Measurements from ENCODE around the gene NFS1. TPM values are rescaled to one million over a fixed set of nuclear protein-coding genes. Genes with fewer than 3 reads are reported as not detected.

NFS1 gene
- total RNA-seq, 2 donors from 2014 or later, result 41.2 to 56.7 TPM

DNA sequence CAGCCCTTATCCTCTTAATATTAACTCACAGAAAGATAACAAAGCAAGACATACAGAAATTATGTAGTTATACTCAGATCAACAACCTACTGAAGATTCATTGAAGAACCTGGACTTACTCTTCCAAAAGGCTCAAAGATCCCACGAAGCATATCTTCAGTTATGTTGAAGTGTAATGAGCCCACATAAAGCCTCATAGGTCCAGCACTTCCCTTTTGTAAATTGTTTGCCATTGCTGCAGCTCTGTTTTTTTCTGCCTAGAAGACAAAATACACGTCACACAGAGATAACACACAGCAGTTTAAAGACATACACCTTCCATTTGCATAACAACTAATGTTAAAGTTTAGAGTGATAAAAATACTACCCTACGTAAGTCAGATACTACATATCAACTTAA lies 22.5 kb upstream of the NFS1 start:
- Histone ChIP-seq H3K9me3 (no peaks in the 10 kb centered on the region), H3K27me3 (replicated peaks; ENCODE audit: insufficient read depth) (no peaks in the 10 kb centered on the region), H3K27ac (no peak overlapping the region), H3K36me3 (peaks cover 22 to 51% of the 10 kb centered on the region in 2 donors), H3K4me3 (no peak overlapping the region), H3K4me1 (replicated peaks) (no peaks in the 10 kb centered on the region)
- no peak for DNase-seq (ENCODE audit: low spot score)
- intact Hi-C loops (cut with DNase I), result no loop called here
- 82% methylated on average over 3 of the region's 3 CpGs for WGBS
- no peak for TF ChIP-seq POLR2AphosphoS5 (IDR thresholded peaks at IDR 0.05)
- no peak for TF ChIP-seq POLR2A (IDR thresholded peaks at IDR 0.05)
- TF ChIP-seq, protein P1, sequence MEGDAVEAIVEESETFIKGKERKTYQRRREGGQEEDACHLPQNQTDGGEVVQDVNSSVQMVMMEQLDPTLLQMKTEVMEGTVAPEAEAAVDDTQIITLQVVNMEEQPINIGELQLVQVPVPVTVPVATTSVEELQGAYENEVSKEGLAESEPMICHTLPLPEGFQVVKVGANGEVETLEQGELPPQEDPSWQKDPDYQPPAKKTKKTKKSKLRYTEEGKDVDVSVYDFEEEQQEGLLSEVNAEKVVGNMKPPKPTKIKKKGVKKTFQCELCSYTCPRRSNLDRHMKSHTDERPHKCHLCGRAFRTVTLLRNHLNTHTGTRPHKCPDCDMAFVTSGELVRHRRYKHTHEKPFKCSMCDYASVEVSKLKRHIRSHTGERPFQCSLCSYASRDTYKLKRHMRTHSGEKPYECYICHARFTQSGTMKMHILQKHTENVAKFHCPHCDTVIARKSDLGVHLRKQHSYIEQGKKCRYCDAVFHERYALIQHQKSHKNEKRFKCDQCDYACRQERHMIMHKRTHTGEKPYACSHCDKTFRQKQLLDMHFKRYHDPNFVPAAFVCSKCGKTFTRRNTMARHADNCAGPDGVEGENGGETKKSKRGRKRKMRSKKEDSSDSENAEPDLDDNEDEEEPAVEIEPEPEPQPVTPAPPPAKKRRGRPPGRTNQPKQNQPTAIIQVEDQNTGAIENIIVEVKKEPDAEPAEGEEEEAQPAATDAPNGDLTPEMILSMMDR (IDR thresholded peaks at IDR 0.05), result no peak

- Histone ChIP-seq H3K4me1 (replicated peaks) (no peaks in the 10 kb centered on the region), H3K36me3 (peaks cover 22 to 50% of the 10 kb centered on the region in 2 donors), H3K9me3 (no peaks in the 10 kb centered on the region), H3K4me3 (no peak overlapping the region), H3K27ac (no peak overlapping the region), H3K27me3 (replicated peaks; ENCODE audit: insufficient read depth) (no peaks in the 10 kb centered on the region)
- TF ChIP-seq, protein P1 (IDR thresholded peaks at IDR 0.05), result no peak
- TF ChIP-seq POLR2A (IDR thresholded peaks at IDR 0.05) (no peak), POLR2AphosphoS5 (IDR thresholded peaks at IDR 0.05) (no peak)
- intact Hi-C loops (cut with DNase I), result no loop called here
- WGBS, result 96% methylated on average over 3 of the region's 3 CpGs
- DNase-seq (ENCODE audit: low spot score), result no peak
Observed at GRCh38 chr20:35721219-35721618, 22.1 kb upstream of the NFS1 start.

DNA sequence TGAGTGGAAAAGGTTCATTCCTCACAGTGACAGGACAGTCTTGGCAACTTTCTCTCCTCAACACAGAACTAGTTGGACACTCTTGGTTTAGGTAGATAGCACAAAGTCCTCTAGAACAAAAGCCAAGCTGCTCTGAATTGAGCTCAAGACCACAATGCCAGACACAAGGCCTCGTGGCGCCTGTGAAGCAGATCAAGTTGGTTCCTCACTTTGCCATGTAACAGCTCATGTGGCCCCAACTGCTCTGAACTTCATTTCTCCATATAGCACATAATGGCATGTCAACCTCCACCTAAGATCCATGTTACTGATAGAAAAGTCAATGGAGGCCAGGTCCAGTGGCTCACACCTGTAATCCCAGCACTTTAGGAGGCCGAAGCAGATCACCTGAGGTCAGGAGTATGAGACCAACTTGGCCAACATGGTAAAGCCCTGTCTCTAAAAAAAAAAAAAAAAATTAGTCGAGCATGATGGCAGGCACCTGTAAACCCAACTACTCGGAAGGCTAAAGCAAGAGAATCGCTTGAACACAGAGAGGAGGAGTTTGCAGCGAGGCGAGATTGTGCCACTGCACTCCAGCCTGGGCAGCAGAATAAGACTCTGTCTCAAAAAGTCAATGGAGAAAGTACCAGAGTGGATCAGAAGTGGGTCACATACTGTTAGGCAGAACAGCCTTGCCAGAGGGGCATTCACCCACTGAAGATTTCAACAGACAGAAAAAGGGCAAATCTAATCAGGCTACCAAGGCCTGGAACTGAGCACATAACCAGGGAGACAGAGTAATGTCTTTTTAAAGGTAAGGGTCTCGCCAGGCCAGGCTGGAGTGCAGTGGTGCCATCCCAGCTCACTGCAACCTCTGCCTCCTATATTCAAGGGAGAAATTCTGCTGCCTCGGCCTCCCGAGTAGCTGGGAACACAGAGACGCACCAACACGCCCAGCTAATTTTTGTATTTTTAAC lies 21.3 kb upstream of the NFS1 start:
- peaks cover 28 to 52% of the 10 kb centered on the region in 2 donors for H3K36me3 ChIP-seq
- WGBS, result 91% methylated on average over 13 of the region's 13 CpGs
- H3K27me3 ChIP-seq (replicated peaks; ENCODE audit: insufficient read depth), result no peaks in the 10 kb centered on the region
- intact Hi-C loops (cut with DNase I), result no loop called here
- DNase-seq (ENCODE audit: low spot score), result no peak
- no peaks in the 10 kb centered on the region for H3K9me3 ChIP-seq
- TF ChIP-seq POLR2A (IDR thresholded peaks at IDR 0.05), result no peak
- TF ChIP-seq, protein P1 (IDR thresholded peaks at IDR 0.05), result no peak
- no peak for TF ChIP-seq POLR2AphosphoS5 (IDR thresholded peaks at IDR 0.05)
- H3K4me3 ChIP-seq, result no peak overlapping the region
- H3K4me1 ChIP-seq (replicated peaks), result no peaks in the 10 kb centered on the region
- no peak overlapping the region for H3K27ac ChIP-seq

DNA sequence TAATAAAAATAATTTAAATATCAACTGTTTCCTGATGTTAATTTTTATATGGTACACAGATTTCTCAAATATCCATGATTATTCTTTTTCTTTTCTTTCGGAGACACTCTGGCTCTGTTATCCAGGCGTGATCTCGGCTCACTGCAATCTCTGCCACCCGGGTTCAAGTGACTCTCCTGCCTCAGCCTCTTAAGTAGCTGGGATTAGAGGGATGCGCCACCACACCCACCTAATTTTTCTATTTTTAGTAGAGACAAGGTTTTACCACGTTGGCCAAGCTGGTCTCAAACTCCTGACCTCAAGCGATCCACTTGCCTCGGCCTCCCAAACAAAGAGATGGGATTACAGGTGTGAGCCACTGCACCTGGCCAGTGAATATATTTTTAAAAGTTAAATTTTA lies 20.6 kb upstream of the NFS1 start:
- TF ChIP-seq POLR2A (IDR thresholded peaks at IDR 0.05), result no peak
- TF ChIP-seq POLR2AphosphoS5 (IDR thresholded peaks at IDR 0.05), result no peak
- TF ChIP-seq, protein P1 (IDR thresholded peaks at IDR 0.05), result no peak
- Histone ChIP-seq H3K4me3 (no peak overlapping the region), H3K27me3 (replicated peaks; ENCODE audit: insufficient read depth) (no peaks in the 10 kb centered on the region), H3K27ac (no peak overlapping the region), H3K9me3 (no peaks in the 10 kb centered on the region), H3K4me1 (replicated peaks) (no peaks in the 10 kb centered on the region), H3K36me3 (peaks cover 23 to 51% of the 10 kb centered on the region in 2 donors)
- intact Hi-C loops (cut with DNase I), result no loop called here
- WGBS, result 84% methylated on average over 8 of the region's 8 CpGs
- no peak for DNase-seq (ENCODE audit: low spot score)

Data from prostate gland (tissue), 2 donors.